ENCODE results near the gene IRF8.
"Not testable (repeated sequence)": the region's sequence is repeated elsewhere in the genome, so short reads cannot be mapped to it uniquely, and the experiment has no call there.

The IRF8 gene

GRCh38 chr16:85935974-85936760 is 37.2 kb downstream of the IRF8 start:
- peaks cover 78% of the 10 kb centered on the region for H3K4me1 Mint-ChIP-seq (ENCODE audit: low read depth)
- no peaks in the 10 kb centered on the region for H3K27me3 Mint-ChIP-seq
- H3K4me3 Mint-ChIP-seq: peak overlapping the region; percentile 59
- peak overlapping the region; percentile 97 for H3K27ac Mint-ChIP-seq
- H3K36me3 Mint-ChIP-seq (ENCODE audit: low read depth): peaks cover 22% of the 10 kb centered on the region
- peaks cover 11% of the 10 kb centered on the region for H3K9me3 Mint-ChIP-seq
- peak; percentile 84 for DNase-seq

- peak; percentile 73 for DNase-seq
- peaks cover 77% of the 10 kb centered on the region for H3K4me1 Mint-ChIP-seq (ENCODE audit: low read depth)
Observed at GRCh38 chr16:85936816-85937215, 37.9 kb downstream of the IRF8 start.

GRCh38 chr16:85940214-85940613 is 41.3 kb downstream of the IRF8 start:
- peaks cover 11% of the 10 kb centered on the region for H3K9me3 Mint-ChIP-seq

More at GRCh38 chr16:85936816-85937215, 37.9 kb downstream of the IRF8 start:
- H3K4me3 Mint-ChIP-seq: peak overlapping the region; percentile 59
- H3K27me3 Mint-ChIP-seq: no peaks in the 10 kb centered on the region
- H3K36me3 Mint-ChIP-seq (ENCODE audit: low read depth): peaks cover 25% of the 10 kb centered on the region
- H3K9me3 Mint-ChIP-seq: peaks cover 11% of the 10 kb centered on the region
- peak overlapping the region; percentile 97 for H3K27ac Mint-ChIP-seq

GRCh38 chr16:85941863-85942644 is 43.1 kb downstream of the IRF8 start:
- H3K4me1 Mint-ChIP-seq (ENCODE audit: low read depth): peaks cover 75% of the 10 kb centered on the region

More at GRCh38 chr16:85940214-85940613, 41.3 kb downstream of the IRF8 start:
- Mint-ChIP-seq H3K27ac (no peak overlapping the region), H3K4me3 (no peak overlapping the region), H3K4me1 (ENCODE audit: low read depth) (peaks cover 75% of the 10 kb centered on the region), H3K36me3 (ENCODE audit: low read depth) (peaks cover 23% of the 10 kb centered on the region), H3K27me3 (no peaks in the 10 kb centered on the region)
- no peak for DNase-seq

GRCh38 chr16:85942659-85943058 is 43.7 kb downstream of the IRF8 start:
- not testable (repeated sequence) for H3K9me3 Mint-ChIP-seq, H3K27ac Mint-ChIP-seq, H3K27me3 Mint-ChIP-seq, H3K4me3 Mint-ChIP-seq, DNase-seq
- H3K36me3 Mint-ChIP-seq (ENCODE audit: low read depth): peaks cover 16% of the 10 kb centered on the region
- peaks cover 76% of the 10 kb centered on the region for H3K4me1 Mint-ChIP-seq (ENCODE audit: low read depth)

More at GRCh38 chr16:85941863-85942644, 43.1 kb downstream of the IRF8 start:
- H3K27ac Mint-ChIP-seq: no peak overlapping the region
- peaks cover 20% of the 10 kb centered on the region for H3K36me3 Mint-ChIP-seq (ENCODE audit: low read depth)
- H3K27me3 Mint-ChIP-seq: peaks cover 3% of the 10 kb centered on the region
- DNase-seq: no peak
- H3K9me3 Mint-ChIP-seq: peaks cover 6% of the 10 kb centered on the region
- H3K4me3 Mint-ChIP-seq: no peak overlapping the region

GRCh38 chr16:85943711-85944110 is 44.7 kb downstream of the IRF8 start:
- H3K27ac Mint-ChIP-seq: peak overlapping the region; percentile 94
- H3K4me1 Mint-ChIP-seq (ENCODE audit: low read depth): peaks cover 77% of the 10 kb centered on the region
- peaks cover 1% of the 10 kb centered on the region for H3K9me3 Mint-ChIP-seq

GRCh38 chr16:85944572-85945423 is 45.8 kb downstream of the IRF8 start:
- H3K4me3 Mint-ChIP-seq: peak overlapping the region; percentile 53
- peaks cover 7% of the 10 kb centered on the region for H3K36me3 Mint-ChIP-seq (ENCODE audit: low read depth)
- peaks cover 4% of the 10 kb centered on the region for H3K27me3 Mint-ChIP-seq

More at GRCh38 chr16:85943711-85944110, 44.7 kb downstream of the IRF8 start:
- Mint-ChIP-seq H3K27me3 (peaks cover 3% of the 10 kb centered on the region), H3K4me3 (peak overlapping the region; percentile 53), H3K36me3 (ENCODE audit: low read depth) (peaks cover 8% of the 10 kb centered on the region)
- DNase-seq: no peak

GRCh38 chr16:85945424-85945751 is 46.4 kb downstream of the IRF8 start:
- no peaks in the 10 kb centered on the region for H3K9me3 Mint-ChIP-seq
- peak overlapping the region; percentile 94 for H3K27ac Mint-ChIP-seq
- H3K27me3 Mint-ChIP-seq: peaks cover 10% of the 10 kb centered on the region
- no peak for DNase-seq
- peaks cover 5% of the 10 kb centered on the region for H3K36me3 Mint-ChIP-seq (ENCODE audit: low read depth)
- H3K4me3 Mint-ChIP-seq: peak overlapping the region; percentile 53
- peaks cover 83% of the 10 kb centered on the region for H3K4me1 Mint-ChIP-seq (ENCODE audit: low read depth)

More at GRCh38 chr16:85944572-85945423, 45.8 kb downstream of the IRF8 start:
- DNase-seq: peak; percentile 57
- Mint-ChIP-seq H3K4me1 (ENCODE audit: low read depth) (peaks cover 78% of the 10 kb centered on the region), H3K27ac (peak overlapping the region; percentile 94), H3K9me3 (no peaks in the 10 kb centered on the region)

- Mint-ChIP-seq H3K9me3 (no peaks in the 10 kb centered on the region), H3K4me1 (ENCODE audit: low read depth) (peaks cover 89% of the 10 kb centered on the region), H3K27me3 (peaks cover 17% of the 10 kb centered on the region), H3K4me3 (no peak overlapping the region), H3K27ac (peak overlapping the region; percentile 94), H3K36me3 (ENCODE audit: low read depth) (peaks cover 4% of the 10 kb centered on the region)
- DNase-seq: no peak
Observed at GRCh38 chr16:85946541-85947124, 47.7 kb downstream of the IRF8 start.

GRCh38 chr16:85947230-85948137 is 48.5 kb downstream of the IRF8 start:
- peaks cover 17% of the 10 kb centered on the region for H3K27me3 Mint-ChIP-seq
- H3K27ac Mint-ChIP-seq: peak overlapping the region; percentile 86
- H3K4me3 Mint-ChIP-seq: peak overlapping the region; percentile 62
- H3K9me3 Mint-ChIP-seq: no peaks in the 10 kb centered on the region
- peaks cover 2% of the 10 kb centered on the region for H3K36me3 Mint-ChIP-seq (ENCODE audit: low read depth)
- DNase-seq: peak; percentile 66
- H3K4me1 Mint-ChIP-seq (ENCODE audit: low read depth): peaks cover 81% of the 10 kb centered on the region

GRCh38 chr16:85948138-85948509 is 49.2 kb downstream of the IRF8 start:
- H3K27me3 Mint-ChIP-seq: peaks cover 17% of the 10 kb centered on the region
- H3K4me3 Mint-ChIP-seq: peak overlapping the region; percentile 62
- peaks cover 2% of the 10 kb centered on the region for H3K36me3 Mint-ChIP-seq (ENCODE audit: low read depth)
- no peak for DNase-seq
- peaks cover 76% of the 10 kb centered on the region for H3K4me1 Mint-ChIP-seq (ENCODE audit: low read depth)
- no peaks in the 10 kb centered on the region for H3K9me3 Mint-ChIP-seq
- H3K27ac Mint-ChIP-seq: peak overlapping the region; percentile 86

GRCh38 chr16:85948616-85949265 is 49.8 kb downstream of the IRF8 start:
- Mint-ChIP-seq H3K4me1 (ENCODE audit: low read depth) (peaks cover 70% of the 10 kb centered on the region), H3K27ac (peak overlapping the region; percentile 86), H3K9me3 (no peaks in the 10 kb centered on the region), H3K4me3 (no peak overlapping the region), H3K36me3 (ENCODE audit: low read depth) (peaks cover 2% of the 10 kb centered on the region), H3K27me3 (peaks cover 22% of the 10 kb centered on the region)
- DNase-seq: no peak

All from activated T-cell treated with anti-CD3 and anti-CD28 coated beads, Interleukin-2, amount 50 U/mL, for 24 hours (primary cell).